Hematopoietic multipotent progenitor cell (in vitro differentiated cells): Measurements from ENCODE around the gene NHP2. TPM values are rescaled to one million over a fixed set of nuclear protein-coding genes. Genes with fewer than 3 reads are reported as not detected.
"Not testable (repeated sequence)": the region's sequence is repeated elsewhere in the genome, so short reads cannot be mapped to it uniquely, and the experiment has no call there.

Experiments
- DNase-seq, 3 donors: peaks; one replicate each; pipeline ENCODE4 v3.0.0-alpha.2; 2011 to 2015; ENCODE audit warnings: low read depth in 2 of 3, low spot score in 2 of 3
- total RNA-seq: library from RNA; depleted of rRNA; stranded (reverse); fragments of >200 nt; gene quantifications from one replicate; pipeline ENCODE4 v1.2.3, GENCODE V29; 2012

NHP2 gene
- 122 TPM for total RNA-seq

- peak; percentile 92 to 99 (median 98) for DNase-seq
Measured at GRCh38 chr5:178153530-178154340, at the start of gene NHP2. TSS of gene NHP2 (minus strand) at chr5:178153885. CDS start at chr5:178153817, 68 bp downstream.

GRCh38 chr5:178202541-178202940 is 48.9 kb upstream of the NHP2 start:
- no peak for DNase-seq

- no peak for DNase-seq
Measured at GRCh38 chr5:178201927-178202235, 48.2 kb upstream of the NHP2 start.

- no peak for DNase-seq
Measured at GRCh38 chr5:178201221-178201926, 47.7 kb upstream of the NHP2 start.

- DNase-seq, result no peak
Measured at GRCh38 chr5:178199581-178200434, 46.1 kb upstream of the NHP2 start.

GRCh38 chr5:178198706-178199105 is 45.0 kb upstream of the NHP2 start:
- no peak for DNase-seq

GRCh38 chr5:178198151-178198550 is 44.5 kb upstream of the NHP2 start:
- DNase-seq, result not testable (repeated sequence)

GRCh38 chr5:178196986-178197385 is 43.3 kb upstream of the NHP2 start:
- no peak for DNase-seq

GRCh38 chr5:178196281-178196812 is 42.7 kb upstream of the NHP2 start:
- DNase-seq, result no peak

- peak in 2 of 3 donors; percentile 25 for DNase-seq
Measured at GRCh38 chr5:178194026-178194425, 40.3 kb upstream of the NHP2 start.

GRCh38 chr5:178193251-178193809 is 39.6 kb upstream of the NHP2 start:
- DNase-seq, result no peak

- no peak for DNase-seq
Measured at GRCh38 chr5:178192787-178193186, 39.1 kb upstream of the NHP2 start.

GRCh38 chr5:178192244-178192643 is 38.6 kb upstream of the NHP2 start:
- DNase-seq, result no peak

- DNase-seq, result no peak
Measured at GRCh38 chr5:178191661-178192060, 38.0 kb upstream of the NHP2 start.

- DNase-seq, result no peak
Measured at GRCh38 chr5:178189433-178189832, 35.7 kb upstream of the NHP2 start.

- DNase-seq, result no peak
Measured at GRCh38 chr5:178187014-178187413, 33.3 kb upstream of the NHP2 start, which contains the start of gene GMCL2. TSS of gene GMCL2 (minus strand) at chr5:178187371. CDS start at chr5:178187299, 72 bp downstream.

- DNase-seq, result peak in 1 of 3 donors; percentile 25
Measured at GRCh38 chr5:178186427-178186826, 32.7 kb upstream of the NHP2 start.

- DNase-seq, result peak in 2 of 3 donors; percentile 90 to 97
Measured at GRCh38 chr5:178182158-178182876, 28.6 kb upstream of the NHP2 start.

GRCh38 chr5:178180141-178180863 is 26.6 kb upstream of the NHP2 start:
- DNase-seq, result no peak
